HUDEP-2 (cell line): ENCODE data around the gene KMT5C.

Source experiments
- DNase-seq, 76 experiments: peaks; one replicate each; lab custom pipeline; 2025; ENCODE audit not compliant: unreplicated experiment in 76 of 76; lab: John Stamatoyannopoulos, UW

KMT5C gene

GRCh38 chr19:55339105-55339888, at the start of gene KMT5C:
TSS of gene KMT5C (plus strand) at chr19:55339876. CDS start at chr19:55341937, 2,061 bp downstream.
- peak; percentile 86 to 100 (median 100) for DNase-seq

DNA sequence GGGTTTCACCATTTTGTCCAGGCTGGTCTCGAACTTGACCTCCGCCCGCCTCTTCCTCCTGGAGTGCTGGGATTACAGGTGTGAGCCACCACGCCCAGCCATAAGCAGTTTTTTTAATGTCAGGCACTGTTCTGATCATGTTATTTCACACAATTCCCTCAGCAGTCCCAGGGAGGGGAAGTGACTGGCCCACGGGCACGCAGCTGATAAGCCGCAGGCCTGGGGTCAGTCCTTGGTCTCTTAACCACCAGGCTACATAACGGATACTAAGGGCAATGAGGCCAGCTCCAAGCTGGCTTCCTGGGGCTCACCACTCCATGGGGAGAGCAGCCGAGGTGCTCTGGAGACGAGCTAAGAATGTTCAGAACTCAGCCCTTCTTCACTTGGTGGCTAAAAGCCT, 42.4 kb upstream of the KMT5C start:
- no peak for DNase-seq

GRCh38 chr19:55299991-55300390, 39.7 kb upstream of the KMT5C start:
- DNase-seq = no peak

DNA sequence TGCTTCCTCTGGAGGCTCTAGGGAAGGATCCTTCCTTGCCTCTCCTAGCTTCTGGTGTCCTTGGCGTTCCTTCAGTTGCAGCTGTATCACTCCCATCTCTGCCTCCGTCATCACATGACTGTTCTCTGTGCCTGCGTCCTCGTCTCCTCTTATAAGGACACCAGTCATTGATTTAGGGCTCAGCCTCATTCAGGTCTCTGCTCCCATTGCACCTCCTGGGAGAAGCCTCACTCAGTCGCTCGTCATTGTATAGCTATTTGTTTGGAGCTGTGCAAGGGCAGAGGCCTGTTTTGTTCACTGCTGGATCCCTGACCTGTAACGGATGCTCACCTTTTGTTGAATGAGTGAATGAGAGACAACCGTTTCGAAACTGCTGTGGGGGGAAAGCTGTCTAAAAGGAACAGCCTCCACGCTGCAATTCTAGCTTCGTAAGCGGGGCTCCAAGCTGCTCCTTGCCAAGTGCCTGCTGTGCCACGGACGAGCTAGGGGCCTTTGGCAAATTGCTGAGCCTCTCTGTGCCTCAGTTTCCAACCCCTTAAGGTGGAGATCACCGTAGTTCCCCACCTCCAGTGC, 38.7 kb upstream of the KMT5C start:
- DNase-seq = no peak

DNA sequence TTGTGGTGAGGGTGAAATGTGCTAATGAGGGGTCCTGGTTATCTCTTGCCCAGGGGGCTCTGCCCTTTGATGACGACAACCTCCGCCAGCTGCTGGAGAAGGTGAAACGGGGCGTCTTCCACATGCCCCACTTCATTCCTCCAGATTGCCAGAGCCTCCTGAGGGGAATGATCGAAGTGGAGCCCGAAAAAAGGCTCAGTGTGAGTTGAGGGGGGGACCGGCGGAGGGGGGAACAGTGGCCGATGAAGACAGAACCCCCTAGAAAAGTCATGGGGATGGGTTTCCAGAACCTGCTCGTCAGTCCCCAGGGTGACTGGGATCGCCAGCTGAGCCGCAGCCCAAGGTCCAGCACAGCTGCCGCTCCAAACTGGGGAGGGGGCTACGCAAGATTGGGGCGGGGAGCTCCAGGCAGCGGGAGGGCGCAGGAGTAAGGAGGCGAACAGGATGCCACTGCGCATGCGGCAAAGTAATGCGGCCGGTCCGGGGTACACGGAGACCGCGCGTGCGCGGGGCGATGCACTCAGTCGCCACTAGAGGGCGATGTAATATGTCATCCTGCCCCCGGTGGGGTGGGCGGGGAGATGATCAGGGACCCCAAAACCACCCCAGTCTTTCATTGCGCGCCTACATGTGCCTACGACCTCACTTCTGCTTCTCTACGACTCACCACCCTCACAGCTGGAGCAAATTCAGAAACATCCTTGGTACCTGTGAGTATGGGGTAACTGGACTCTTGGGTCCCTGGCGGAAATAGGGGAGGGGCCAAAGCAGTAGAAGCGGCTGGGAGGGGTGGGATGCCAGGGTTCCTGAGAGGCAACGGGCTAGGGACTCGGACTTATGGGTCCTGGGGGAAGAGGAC, 38.0 kb upstream of the KMT5C start:
- peak in 74 of 76 experiments; percentile 35 to 97 (median 84) for DNase-seq

- DNase-seq = no peak
Measured at GRCh38 chr19:55302318-55302703, 37.4 kb upstream of the KMT5C start.

GRCh38 chr19:55303477-55303876, 36.2 kb upstream of the KMT5C start:
- no peak for DNase-seq

GRCh38 chr19:55304279-55304978, 35.2 kb upstream of the KMT5C start:
- peak in 45 of 76 experiments; percentile 15 to 67 (median 40) for DNase-seq

DNA sequence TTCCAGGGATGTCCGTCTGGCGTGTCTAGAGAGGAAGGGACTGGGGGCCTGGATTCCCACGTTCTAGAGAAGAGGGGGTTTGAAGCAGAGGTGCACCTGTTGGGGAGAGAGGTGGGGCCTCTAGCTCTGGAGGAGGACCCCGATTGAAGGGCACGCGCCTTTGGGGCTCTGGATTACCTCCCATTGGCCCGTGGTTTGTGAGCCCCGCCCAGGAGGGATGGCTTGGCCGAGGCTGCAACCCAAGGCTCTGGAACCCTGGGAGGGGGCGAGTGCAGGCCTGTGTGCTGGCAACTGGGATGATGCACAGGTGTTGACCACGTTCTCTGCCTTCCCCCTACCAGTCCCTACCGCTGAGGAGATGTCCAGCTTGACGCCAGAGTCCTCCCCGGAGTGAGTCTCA, 34.7 kb upstream of the KMT5C start:
- DNase-seq = no peak

- peak in 21 of 76 experiments; percentile 10 to 46 (median 31) for DNase-seq
Measured at GRCh38 chr19:55305491-55305890, 34.2 kb upstream of the KMT5C start.

GRCh38 chr19:55305983-55306562, 33.6 kb upstream of the KMT5C start:
- DNase-seq = no peak

DNA sequence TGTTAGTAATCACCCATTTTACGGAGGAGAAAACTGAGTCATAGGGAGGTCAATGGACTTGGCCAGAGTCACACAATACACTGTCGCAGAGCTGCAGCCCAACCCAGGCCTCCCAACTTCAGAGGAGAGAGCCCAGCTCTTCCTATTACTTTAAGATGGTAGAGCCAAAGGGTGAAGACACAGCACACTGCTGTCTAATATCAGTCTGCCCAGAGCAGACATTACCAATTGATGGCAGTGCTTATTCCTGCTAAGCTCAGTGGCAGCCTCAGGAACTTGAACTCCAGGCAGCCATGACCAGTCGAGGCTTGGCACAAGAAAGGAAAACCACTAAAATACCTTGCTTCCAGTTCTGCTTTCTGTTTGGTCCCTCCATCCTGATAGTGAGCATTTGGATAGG, 33.0 kb upstream of the KMT5C start:
- no peak for DNase-seq

GRCh38 chr19:55308281-55308680, 31.4 kb upstream of the KMT5C start:
- DNase-seq = no peak

GRCh38 chr19:55309448-55309847, 30.2 kb upstream of the KMT5C start:
- no peak for DNase-seq

- DNase-seq = no peak
Measured at GRCh38 chr19:55310498-55310897, 29.2 kb upstream of the KMT5C start.

DNA sequence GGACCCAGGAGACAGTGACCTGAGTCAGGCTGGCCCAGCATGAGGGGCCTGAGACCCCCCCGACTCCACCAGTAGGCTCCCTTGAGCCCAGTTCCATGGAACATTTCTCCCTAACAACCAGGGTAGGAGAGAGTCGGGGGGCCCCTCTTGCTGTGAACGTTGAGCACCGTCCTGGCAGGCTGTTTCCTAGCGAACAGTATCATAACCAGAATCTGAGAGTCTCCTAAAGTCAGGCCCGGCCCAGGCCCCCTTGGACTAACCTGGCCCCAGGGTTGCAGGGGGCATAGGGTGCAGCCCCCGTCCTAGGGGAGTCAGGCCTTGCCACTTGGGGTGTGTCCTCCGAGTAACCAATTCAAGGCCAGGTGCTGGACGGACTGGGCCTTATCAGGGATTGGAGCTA, 28.3 kb upstream of the KMT5C start:
- no peak for DNase-seq

DNA sequence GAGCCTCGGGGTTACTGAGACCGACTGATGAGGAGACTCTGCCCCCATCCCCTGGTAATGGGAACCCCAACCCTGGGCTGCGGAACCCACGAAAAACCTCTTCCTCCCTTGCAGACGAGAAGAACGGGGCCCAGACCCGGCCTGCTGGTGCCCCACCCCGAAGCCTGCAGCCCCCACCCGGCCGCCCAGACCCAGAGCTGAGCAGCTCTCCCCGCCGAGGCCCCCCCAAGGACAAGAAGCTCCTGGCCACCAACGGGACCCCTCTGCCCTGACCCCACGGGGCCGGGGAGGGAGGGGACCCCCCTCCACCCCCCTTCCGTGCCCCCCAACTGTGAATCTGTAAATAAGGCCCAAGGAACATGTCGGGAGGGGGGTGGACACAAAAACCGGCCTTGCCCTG, 27.9 kb upstream of the KMT5C start:
- no peak for DNase-seq

DNA sequence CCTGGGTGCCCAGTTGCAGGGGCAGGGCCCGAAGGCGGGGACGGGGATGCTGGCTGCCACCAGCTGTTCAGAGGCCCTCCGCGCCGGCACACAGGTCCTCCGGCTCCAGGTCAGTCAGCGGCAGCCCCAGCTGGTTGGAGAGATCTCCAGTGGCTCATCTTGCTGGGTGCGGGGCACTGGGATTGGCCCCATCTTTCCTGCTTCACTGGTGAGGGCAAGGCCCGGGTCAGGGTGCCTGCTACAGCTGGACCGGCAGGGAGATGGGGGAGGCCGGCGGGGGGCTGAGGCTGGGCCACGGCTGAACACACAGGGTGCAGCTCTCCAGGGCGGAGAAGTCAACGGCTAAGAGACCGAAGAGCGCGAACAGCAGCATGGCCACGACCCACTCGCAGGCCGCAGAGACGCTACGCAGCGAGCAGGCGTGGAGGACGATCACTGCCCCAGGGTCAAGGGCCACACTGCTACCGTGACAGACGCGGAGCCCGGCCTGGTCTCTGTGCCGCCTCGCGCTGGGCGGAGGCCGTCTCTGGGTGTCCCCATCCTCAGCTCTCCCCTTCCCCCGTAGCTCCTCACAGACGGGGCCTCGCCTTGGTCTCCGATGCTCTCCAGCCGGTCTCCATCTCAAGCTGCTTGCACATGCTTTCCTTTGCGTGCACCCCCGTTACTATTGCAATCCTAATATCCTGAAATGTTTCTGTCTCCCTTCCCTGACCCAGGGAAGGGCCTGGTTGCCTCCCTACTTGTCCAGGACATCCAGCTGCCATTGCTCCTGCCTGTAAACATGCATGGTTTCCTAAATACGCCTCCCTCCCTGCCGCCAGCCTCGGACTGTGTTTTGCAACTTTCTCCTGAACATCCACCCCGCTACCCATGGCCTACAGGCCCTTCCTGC, 26.8 kb upstream of the KMT5C start:
- no peak for DNase-seq

GRCh38 chr19:55314396-55314795, 25.3 kb upstream of the KMT5C start:
- no peak for DNase-seq
